HG02588 (cell line): Measurements from ENCODE around the gene B4GALT5.
"Not testable (repeated sequence)": the region's sequence is repeated elsewhere in the genome, so short reads cannot be mapped to it uniquely, and the experiment has no call there.

Experiments used
- ATAC-seq: cut with Tn5 transposase; IDR thresholded peaks from one replicate; pipeline ENCODE4 v1.9.1; 2021; ENCODE audit warnings: mild to moderate bottlenecking, moderate library complexity; ENCODE audit not compliant: unreplicated experiment

B4GALT5 gene

GRCh38 chr20:49682278-49682677 lies 31.4 kb downstream of the B4GALT5 start:
- no peak for ATAC-seq

DNA sequence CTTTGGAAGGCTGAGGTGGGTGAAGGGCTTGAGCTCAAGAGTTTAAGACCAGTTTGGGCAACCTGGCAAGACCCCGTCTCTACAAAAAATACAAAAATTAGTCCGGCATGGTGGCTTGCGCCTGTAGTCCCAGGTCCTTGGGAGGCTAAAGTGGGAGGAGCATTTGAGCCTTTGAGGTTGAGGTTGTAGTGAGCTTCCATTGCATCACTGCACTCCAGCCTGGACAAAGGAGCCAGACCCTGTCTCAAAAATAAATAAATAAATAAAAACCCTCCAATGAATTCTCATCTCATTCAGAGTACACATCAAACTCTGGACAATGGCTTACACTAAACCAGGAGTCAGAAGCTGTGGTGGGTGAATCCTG lies 31.8 kb downstream of the B4GALT5 start:
- ATAC-seq, result no peak

DNA sequence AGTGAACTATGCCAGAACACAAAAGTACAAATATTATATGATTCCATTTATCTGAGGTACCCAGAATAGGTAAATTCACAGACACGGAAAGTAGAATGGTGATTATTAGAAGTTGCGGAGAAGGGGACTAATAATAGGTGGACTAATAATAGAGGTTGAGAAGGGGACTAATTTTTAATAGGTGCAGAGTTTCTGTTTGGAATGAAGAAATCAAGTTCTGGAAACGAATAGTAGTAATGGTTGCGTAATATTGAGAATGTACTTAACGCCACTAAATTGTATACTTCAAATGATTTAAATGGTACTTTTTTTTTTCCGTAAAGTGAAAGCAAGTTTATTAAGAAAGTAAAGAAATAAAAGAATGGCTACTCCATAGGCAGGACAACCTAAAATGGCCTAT lies 33.2 kb downstream of the B4GALT5 start:
- ATAC-seq, result no peak

DNA sequence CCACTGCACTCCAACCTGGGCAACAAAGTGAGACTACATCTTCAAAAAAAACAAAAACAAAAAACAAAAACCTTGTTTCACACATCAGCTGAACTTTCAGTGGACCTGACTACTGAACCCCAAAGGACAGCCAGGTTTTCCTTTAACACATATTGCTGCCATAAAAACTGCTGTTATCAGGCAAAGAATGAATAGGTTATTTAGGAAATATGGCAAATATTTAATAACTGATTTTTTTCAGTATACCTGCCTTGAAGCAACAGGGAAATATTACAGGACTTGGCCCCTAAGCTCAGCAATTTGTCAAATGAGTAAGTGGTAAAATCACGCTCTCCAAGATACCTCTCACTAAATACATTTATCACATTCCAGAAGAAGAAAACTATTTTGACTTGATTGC lies 34.0 kb downstream of the B4GALT5 start:
- no peak for ATAC-seq

GRCh38 chr20:49677777-49678758 lies 35.6 kb downstream of the B4GALT5 start:
- no peak for ATAC-seq

GRCh38 chr20:49676581-49677291 lies 36.9 kb downstream of the B4GALT5 start:
- peak; percentile 51 for ATAC-seq

- ATAC-seq, result peak; percentile 36
Measured at GRCh38 chr20:49675368-49676151, 38.1 kb downstream of the B4GALT5 start.

GRCh38 chr20:49674383-49675352 lies 39.0 kb downstream of the B4GALT5 start:
- ATAC-seq, result no peak

- no peak for ATAC-seq
Measured at GRCh38 chr20:49672096-49672664, 41.5 kb downstream of the B4GALT5 start.

- ATAC-seq, result no peak
Measured at GRCh38 chr20:49671433-49671832, 42.2 kb downstream of the B4GALT5 start.

- peak; percentile 45 for ATAC-seq
Measured at GRCh38 chr20:49669601-49670189, 44.0 kb downstream of the B4GALT5 start.

GRCh38 chr20:49668878-49669195 lies 44.8 kb downstream of the B4GALT5 start:
- ATAC-seq, result not testable (repeated sequence)

DNA sequence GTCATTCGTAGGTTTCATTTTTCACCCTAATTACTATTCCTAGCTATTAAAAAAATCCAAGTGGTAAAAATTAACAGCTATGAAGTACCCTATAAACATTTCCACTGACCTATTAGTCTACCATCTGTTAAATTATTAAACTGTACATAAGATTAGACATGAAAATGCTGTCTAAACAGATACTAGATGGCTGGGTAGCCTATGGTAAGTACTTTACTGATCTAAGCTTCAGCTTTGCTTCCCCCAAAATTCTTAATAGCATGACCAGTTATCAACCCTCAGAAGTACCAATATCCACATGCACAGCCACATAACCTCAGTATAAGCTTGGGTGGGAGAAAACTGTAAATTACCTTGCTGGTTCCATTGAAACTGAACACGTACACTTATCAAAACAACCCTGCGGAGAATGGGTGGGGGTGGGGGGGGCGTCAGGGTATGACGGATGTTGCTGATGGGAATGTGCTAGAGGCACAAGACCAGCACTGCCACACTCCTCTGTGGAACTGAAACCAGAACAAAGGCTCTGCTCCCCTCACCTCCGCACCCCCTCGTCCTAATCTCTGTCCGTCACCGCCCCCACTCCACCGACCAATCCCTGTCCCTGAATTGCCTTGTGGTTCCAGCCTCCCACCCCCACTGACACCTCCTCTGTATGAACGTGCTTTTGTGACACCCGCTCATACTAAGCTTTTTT lies 45.3 kb downstream of the B4GALT5 start:
- peak; percentile 76 for ATAC-seq

GRCh38 chr20:49666911-49667310 lies 46.8 kb downstream of the B4GALT5 start:
- ATAC-seq, result no peak

DNA sequence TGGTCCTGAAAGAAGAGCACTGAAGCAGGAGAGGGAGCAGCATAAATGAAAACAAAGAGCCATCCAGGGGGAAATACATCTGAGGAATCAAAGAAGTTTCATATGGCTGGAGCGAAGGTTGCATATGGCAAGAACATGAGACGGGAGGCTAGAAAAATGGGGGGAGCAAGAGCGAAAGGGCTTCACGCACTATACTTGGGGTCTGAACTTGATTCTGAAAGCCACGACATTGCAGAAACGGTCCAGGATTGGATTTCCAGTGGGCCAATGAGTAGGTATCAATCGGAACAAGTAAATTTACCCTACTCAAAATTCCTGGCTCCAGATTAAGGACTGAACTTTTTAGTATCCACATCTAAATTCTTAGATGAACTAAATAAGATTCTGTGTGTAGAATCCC lies 47.9 kb downstream of the B4GALT5 start:
- ATAC-seq, result no peak

DNA sequence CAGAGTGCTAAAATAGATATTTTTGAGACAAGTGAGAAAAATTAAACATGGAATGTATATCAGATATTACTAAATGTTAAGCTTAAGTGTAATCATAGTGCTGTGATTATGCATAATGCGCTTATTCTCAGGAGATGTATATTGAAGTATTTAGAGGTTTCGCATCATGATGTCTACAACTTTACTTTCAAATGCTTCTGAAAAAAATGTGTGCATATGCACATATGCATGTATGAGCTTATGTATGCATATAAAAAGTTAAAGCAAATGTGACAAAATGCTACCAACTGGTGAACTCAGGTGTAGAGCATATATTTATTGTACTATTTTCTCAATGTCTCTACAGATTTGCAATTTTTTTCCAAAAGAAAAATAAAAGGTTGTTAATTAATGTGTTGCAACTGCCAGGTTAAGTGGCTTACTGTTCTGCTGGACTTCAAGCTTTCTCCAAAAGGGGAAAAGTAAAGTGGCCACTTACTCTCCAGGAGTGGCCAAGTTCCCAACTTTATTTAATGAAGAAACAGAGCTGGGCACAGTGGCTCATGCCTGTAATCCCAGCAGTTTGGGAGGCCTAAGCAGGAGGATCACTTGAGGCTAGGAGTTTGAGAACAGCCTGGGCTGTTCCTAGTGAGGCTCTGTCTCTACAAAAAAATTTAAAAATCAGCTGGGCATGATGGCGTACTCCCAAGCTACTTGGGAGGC lies 48.9 kb downstream of the B4GALT5 start:
- ATAC-seq, result no peak

DNA sequence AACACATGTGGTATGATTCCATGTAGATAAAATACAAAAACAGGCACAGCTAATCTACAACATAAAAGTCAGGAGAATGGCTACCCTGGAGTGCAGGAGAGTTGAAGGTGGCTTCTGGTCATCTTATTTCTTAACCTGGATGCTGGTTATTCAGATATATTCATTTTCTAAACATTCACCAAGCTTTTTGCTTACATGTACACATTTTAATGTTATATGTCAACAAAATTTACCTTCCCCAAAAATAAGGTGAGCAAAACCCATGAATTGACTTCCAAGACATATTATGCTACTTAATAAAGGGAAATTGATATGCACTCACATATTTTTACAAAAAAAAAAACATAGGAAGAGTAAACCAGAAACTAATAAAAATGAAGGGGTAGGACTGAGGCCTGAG lies 50.6 kb downstream of the B4GALT5 start:
- no peak for ATAC-seq

- no peak for ATAC-seq
Measured at GRCh38 chr20:49661560-49662329, 51.9 kb downstream of the B4GALT5 start.
